SK-N-MC (cell line): Measurements from ENCODE around the gene PCDHGA11.
"Not testable (repeated sequence)": the region's sequence is repeated elsewhere in the genome, so short reads cannot be mapped to it uniquely, and the experiment has no call there.

ENCODE experiments used
- EZH2 ChIP-seq: fragments of 200-600 bp; sonication (generic); IDR thresholded peaks from one replicate; pipeline ENCODE4 v1.6.1; 2017; ENCODE audit warnings: antibody characterized with exemption
- POLR2AphosphoS5 ChIP-seq: IDR thresholded peaks from 2 replicates; pipeline ENCODE4 v1.6.1; 2012; ENCODE audit warnings: mild to moderate bottlenecking, low read depth, low read length, borderline replicate concordance

GRCh38 chr5:141407790-141408505 lies 12.9 kb upstream of the PCDHGA11 start, which contains the start of gene PCDHGB6:
- TF ChIP-seq EZH2, POLR2AphosphoS5: not testable (repeated sequence)
